GM18511 (cell line): ENCODE data around the gene NDUFV1.
"Not testable (repeated sequence)": the region's sequence is repeated elsewhere in the genome, so short reads cannot be mapped to it uniquely, and the experiment has no call there.

Experiments
- ATAC-seq: cut with Tn5 transposase; IDR thresholded peaks from one replicate; pipeline ENCODE4 v1.9.1; 2021; ENCODE audit warnings: mild to moderate bottlenecking, moderate library complexity; ENCODE audit not compliant: unreplicated experiment

Gene NDUFV1

DNA sequence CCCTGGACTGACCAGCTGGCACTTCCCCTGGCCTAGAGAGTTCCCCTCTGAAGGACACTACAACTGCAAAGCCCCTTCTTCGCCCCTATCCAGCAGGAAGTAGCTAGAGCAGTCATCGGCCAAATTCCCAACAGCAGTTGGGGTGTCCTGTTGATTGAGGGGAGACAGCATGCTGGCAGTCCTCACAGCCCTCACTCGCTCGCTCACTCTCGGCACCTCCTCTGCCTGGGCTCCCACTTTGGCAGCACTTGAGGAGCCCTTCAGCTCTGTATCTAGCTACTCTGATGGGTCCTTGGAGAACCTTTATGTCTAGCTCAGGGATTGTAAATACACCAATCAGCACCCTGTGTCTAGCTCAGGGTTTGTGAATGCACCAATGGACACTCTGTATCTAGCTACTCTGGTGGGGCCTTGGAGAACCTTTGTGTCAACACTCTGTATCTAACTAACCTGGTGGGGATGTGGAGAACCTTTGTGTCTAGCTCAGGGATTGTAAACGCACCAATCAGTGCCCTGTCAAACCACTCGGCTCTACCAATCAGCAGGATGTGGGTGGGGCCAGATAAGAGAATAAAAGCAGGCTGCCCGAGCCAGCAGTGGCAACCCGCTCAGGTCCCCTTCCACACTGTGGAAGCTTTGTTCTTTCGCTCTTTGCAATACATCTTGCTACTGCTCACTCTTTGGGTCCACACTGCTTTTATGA, 19.5 kb downstream of the NDUFV1 start:
- not testable (repeated sequence) for ATAC-seq

DNA sequence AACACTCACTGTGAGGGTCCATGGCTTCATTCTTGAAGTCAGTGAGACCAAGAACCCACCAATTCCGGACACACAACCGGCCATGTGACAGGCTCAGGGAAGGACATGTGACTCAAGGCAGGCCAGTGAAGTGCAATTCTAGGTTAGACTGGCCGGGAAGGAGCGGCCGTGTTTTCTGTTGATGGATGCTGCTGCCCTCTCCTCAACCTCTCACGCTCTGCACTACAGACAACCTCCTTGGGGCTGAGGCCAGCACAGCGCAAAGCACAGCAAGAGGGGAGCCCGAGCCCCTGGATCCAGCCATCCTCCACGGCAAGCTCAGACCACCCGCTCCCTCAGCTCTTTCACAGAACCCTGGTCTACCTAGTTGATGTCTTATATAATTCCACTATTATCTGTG, 20.2 kb downstream of the NDUFV1 start:
- no peak for ATAC-seq

DNA sequence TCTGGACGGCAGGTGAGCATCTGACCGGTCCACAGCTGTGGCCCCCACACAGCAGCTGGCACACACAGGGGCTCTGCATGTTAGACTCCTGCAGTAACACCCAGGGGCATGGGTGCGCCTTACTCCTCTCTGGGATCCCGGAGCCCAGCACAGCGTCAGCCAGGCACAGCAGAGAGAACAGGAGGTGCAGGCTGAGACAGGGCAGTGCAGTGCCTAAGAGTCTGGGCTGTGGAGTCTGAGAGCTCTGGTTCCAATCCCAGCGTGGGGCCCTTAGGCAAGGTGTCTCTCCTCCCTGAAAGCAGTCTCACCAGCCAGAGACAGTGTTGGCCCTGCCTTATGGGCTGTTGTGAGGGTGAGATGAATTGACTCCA, 20.7 kb downstream of the NDUFV1 start:
- no peak for ATAC-seq

DNA sequence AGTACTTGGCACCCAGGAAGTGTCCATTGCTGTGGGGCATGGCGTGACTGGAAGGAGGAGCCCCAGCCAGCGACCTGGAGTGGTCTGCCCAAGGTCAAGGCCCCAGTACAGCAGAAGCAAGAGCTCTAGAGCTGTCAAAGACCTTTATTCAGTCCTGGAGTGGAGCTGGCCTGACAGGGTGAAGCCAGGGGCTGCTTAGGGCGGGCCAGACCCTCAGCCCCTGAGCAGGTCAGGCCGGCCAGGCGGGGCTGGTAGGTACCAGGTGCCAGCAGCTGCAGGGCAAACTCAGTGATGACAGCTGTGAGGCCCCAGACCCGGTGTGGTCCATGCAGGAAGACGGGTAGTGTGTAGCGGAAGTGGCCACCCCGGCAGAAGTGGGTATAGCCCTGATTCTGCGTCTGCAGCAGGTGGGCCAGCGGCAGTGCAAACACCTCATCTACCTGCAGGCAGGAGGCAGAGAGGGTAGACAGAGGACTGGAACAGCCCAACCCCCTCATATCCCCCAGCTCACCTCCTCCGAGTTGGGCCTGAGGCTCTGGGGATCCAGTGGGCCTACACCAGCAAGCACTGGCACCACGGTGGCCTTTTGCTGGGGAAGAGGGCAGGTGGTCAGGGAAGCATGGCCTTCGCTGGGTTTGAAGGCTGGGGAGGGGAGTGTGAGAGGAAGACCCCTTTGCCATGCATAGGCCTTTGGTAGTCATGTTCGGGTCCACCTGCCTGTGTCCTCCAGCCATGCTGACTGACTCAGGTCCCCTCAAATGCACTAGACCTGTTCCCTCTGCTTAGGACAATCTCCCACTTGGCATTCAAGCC, 21.3 kb downstream of the NDUFV1 start:
- ATAC-seq: no peak

DNA sequence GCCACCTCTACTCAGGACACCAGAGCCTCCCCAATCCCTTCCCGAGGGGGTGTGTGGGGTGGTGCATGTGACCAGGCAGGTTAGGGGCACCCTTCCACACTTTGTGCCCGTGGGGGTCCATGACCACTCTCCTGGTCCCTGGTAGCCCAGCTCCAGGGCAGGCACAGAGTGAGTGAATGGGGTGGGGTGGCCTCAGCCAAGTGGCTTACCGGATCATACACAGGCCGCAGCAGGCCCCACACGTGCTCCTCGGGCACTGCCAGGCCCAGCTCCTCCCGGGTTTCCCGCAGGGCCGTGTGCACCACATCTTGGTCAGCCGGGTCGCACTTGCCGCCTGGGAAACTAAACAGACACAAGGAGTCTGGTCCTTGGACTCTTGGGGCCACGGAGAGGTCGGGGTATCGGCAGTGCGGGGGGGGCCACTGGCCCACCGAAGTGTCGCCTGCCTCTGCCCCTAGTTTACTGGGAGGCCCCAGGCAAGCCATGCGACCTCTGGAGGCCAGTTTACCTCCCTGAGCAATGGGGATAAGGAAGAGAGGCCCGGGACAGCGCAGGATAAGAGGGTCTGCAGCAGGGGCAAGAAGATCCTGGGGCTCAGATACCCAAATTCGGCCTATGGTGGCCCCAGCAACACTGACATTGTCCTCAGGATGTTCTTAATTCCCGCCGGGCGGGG, 22.1 kb downstream of the NDUFV1 start:
- no peak for ATAC-seq

DNA sequence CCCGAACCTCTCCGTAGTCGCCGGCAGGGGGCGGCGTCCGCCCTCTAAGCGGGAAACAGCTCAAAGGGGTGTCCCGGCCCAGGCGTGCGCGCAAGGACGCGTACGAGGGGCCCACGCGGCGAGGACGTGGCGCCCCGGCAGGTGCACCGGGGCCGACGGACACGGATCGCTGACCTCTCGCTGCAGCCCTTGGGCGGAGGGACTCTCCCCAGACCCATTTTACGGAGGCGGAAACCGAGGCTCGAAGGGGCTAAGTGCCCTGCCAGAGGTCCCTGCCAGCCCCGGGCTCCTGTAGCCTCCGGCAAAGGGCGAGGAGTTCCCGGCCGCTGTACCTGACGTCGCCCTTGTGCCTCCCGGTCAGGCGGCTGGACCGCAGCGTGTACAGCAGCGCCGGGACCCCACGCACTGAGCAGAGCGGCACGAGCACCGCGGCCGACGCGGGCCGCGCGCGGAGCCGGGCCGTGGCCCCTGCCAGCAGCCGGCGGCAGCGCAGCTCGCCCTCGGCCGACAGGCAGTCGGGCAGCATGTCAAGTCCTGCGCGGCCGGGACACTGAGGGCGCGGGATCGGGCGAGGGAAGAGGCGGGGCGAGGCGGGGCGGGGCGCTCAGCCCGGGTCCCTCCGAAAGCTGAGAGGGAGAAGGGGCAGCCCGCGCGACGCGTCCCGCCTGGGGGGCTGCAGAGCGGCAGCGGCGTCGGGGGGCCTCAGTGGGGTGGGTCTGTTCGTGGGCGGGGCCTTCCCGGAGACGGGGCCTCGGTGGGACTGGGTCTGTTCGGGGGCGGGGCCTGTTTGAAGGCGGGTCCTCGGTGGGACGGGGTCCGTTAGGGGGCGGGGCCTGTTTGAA, 22.9 kb downstream of the NDUFV1 start, which contains the start of gene NUDT8:
Gene NUDT8, minus strand, starts transcription at position 552 of the 842 bp plus-strand sequence. Its CDS starts 26 bp downstream, at position 526.
- peak; percentile 50 for ATAC-seq

DNA sequence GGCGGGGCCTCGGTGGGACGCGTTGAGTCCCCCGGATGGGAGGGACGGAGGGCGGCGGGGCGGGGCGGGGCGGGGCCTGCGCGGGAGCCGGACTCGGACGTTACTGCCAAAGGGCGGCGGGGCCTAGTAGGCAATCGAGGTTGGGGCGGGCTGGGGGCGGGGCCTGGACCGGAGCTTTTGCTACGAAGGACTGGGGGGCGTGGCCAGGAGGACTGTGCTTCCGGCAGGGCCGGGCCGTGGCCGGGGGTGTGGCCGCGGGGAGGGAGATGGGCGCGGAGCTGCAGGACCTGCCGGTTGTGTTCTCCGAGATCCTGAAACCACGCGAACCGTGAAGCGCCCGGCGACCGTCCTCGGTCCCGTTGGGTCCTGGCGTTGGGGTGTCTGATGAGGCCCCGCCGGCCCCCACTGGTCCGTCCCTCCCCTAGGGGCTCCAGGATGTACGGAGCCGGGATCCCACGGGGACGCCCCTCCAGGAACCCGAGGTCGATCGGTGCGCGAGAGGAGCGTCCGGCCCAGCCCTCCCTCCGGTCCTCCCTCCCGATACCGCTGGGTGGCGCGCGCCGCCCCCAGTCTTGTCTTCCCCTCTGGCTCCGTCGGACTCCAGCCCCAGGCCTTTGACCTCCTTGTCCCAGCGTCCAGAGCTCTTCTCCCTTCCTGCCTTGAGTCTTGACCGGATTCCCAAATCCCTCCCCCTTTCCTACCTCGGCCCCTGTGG, 23.6 kb downstream of the NDUFV1 start:
- peak; percentile 78 for ATAC-seq

DNA sequence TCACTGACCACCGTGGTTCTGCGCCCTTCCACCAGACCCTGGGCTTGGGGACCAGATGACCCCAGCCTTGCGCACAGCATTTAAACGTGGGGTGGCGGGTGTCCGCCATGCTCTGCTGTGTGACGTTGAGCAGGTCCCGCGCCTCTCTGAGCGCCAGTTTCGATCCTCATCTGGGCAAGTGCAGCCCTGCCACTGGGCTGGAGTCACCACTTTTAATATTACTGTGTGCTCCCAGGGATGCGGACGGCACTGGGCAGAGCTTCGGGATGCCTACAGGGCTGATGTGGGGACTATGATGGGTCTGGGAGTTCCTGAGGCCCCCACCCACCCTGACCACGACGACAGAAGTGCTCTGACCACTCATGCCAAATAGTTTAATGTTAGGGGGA, 24.2 kb downstream of the NDUFV1 start:
- no peak for ATAC-seq

DNA sequence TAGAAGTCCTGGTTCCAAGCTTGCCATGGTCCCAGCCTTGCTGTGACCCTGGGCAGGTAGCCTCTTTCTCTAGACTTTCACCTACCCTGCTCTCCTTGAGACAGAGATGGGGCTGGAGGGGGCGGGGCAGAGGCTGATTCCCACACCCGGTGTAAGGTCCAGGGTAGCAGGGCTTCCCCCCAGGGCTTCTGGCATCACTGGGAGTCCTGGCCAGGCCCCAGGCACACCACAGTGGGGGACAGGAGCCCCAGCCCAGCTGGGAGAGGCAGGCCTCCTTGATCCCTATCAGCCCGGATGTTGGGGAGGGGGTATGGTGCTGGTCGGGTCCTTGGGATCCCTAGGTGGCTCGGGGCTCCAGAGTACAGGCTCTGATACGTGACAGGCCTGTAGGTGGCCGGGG, 24.7 kb downstream of the NDUFV1 start:
- no peak for ATAC-seq

DNA sequence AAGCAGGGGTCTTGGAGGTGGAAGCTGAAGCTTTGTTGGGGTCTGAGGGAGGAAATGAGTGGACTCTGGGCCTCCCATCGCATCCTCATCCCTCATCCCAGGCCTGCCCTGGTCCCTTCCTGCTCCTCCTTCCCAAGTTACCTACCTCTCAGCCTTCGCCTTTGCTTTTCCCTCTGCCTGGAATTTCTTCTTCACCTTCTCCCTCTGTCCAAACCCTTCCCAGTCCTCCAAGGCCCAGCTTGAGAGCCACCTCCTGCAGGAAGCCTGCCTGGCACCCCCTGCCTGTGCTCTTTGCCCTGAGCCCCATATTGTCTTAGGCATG, 25.1 kb downstream of the NDUFV1 start:
- ATAC-seq: no peak

DNA sequence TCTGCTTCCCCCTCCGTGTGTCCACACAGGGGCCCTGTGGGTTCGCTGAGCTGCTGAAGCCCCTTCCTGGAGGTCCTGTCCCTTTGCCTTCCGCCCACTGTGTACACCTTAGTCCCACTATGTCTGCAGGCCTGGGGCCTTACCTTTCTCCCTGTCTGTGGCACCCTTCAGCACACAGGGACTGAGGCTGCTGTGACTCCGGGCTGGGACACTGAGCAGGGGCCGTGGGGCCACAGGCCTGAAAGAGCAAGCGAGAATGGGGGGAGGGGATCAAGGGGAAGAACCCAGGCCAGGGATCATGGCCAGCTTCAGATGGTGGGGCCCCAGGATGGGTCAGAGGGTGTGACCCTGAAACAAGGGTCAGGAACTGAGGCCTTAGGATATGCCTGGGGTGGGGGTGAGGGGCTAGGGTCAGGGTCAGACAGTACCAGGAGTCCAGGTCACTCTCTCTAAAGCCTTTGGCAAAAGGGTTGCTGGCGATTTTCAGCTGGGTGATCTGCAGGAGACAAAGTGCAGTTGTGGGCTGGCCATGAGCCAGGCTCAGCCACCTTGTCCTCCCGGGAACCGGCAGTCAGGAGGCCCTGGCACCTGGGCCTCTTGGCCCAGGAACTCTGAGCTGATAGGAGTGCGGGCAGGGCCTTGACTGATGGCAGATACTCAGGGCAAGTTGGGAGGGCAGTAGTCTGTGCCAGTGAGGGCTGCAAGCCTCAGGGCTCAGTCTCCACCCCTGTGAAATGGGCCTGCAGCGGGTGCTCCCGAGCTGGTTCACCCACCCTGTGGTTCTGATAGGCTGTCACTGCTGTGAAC, 25.6 kb downstream of the NDUFV1 start:
- ATAC-seq: no peak

DNA sequence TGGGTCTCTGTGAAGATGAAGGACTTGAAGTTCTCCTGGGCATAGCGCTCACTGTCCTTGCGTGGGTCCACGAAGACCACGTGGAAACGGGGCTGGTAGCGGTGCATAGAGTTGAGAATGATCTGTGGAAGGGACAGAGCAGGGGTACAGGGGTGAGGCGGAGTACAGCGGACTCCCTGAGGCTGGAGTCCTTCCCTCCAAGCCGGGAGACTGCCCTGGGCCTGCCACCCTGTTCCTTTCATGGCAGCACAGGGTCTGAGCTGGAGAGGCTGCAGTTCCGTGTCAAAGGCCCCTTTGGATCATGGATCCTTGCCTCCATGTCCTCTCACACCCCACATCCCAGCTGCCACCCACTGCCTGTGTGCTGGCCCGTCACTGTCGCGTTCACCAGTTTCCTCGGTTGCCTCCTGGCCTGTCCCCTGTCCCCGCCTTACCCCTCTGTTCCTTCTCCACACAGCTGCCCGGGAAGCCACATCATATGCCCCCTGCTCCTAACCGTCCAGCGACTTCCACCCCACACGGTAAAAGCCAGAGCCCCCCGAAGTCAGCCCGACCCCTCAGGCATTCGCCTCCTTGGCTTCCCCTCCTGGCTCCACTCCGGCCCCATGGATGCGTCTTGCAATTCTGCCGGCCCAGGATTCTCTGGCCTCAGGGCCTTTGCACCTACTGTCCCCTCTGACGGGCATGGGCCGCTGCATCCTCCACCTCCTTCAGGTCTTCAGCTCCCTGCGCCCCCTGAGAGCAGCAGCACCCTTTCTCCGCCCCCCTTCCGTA, 26.4 kb downstream of the NDUFV1 start:
- ATAC-seq: no peak

DNA sequence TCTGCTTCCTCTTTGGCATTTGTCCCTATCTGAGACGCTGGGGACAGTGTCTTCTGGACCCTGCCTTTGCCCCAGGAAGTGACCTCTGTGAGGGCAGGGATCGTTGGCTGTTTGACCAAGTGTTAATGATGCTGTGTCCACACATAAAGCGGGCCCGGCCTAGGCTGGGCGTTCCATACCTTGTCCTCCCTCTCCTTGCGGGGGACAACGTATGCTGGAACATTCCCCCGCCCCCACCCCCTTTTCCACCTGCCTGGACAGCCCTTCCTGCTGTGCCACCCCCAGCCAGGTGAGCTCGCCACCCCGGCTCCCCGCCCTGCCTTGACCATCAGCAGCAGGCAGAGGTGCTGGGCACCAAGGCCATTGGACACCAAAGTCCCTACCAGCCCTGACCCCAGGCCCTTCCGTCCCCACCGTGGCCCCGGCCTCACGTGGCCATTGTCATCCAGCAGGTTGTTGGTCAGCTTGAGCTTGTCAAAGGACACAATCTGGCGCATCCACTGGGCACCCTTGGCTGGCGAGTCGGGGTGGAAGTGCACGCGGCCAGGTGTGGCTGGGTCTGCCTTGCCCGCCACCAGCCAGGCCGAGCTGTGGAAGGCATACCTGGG, 27.1 kb downstream of the NDUFV1 start:
- ATAC-seq: no peak

DNA sequence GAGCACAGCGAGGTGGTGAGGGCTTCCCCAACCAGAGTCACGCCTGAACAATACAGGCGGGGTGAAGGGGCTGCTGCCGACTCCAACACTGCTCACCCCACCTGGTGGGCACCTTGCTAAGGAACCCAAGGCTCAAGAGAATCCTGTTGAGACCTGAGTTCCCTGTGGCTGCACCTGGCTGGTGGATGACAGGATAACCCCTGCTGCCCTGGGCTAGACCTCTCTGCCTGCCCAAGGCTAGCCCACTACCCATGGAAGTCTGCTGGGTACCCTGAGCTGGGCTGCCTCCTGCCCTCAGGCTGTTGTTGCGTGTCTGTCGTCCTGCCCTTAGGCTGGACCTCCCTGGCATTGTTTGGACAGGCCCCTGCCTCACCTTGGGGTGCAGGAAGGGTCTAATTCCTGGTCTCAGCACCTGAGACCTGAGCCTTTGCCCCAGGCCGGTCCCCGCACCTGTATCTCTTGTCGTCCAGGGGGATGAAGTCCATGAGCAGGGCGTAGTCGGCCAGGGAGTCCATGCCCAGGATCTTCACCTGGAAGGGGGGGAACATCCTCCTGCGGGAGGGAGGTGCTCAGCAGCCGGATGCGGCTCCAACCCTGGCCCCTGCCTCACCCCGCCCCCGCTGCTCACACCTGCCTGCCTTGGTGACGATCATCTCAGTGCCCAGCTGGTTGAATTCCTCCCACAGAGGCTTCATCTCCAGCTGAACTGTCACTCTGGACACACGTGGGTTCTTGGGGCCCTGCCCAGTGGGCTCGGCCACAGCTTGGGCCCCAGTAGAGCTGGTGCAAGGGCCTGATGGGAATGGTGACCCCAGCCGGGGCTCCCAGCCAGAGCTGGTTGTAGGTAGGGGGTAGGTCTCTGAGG, 27.9 kb downstream of the NDUFV1 start:
- no peak for ATAC-seq

DNA sequence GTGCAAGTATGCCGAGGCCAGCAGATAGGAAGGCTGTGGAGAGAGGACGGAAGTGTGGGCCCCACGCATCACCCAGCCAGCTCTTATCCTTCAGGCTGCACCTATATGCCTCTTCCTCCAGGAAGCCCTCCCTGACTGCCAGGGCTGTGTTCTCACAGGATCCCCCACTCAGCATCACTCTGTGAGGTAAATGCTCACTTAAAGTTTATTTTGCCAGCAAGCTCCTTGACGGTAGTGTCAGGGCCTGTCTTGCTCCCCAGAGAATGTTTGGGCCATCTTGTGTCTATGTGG, 28.4 kb downstream of the NDUFV1 start:
- no peak for ATAC-seq

DNA sequence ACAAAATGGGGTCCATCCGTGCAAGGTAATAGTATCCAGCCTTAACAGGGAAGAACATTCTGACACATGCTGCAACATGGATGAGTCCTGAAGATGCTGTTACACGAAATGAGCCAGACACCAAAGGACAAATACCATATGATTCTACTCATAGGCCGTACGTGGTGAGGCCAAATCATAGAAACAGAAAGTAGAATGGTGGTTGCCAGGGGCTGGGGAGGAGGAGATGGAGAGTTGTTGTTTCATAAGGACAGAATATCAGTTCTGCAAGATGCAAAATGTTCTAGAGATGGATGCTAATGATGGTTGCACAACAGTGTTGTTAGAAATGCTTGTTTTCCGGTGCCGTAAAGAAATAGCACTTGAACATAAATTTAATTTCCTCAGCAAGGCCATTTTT, 30.2 kb downstream of the NDUFV1 start:
- no peak for ATAC-seq

DNA sequence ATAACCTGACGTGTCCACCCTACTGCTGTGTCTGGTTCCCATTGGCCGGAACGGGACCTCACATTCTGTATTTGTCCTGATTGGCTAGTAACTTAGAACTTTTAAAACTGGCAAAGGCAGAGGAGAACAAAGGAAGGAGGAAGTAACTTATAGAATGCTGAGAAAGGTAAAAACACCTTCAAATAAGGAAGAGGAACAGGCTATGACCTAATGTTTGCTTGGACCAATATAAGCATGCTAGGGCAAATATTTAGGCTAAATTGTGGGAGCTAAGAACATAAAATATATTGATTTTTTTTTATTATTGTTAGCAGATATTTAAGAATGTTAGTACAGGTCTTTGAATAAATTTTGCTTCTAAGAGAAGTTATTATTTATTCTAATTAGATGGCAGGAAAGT, 30.7 kb downstream of the NDUFV1 start:
- ATAC-seq: not testable (repeated sequence)
